ENCODE data around the gene OR4C13. TPM values are rescaled to one million over a fixed set of nuclear protein-coding genes. Genes with fewer than 3 reads are reported as not detected.
"Not testable (repeated sequence)": the region's sequence is repeated elsewhere in the genome, so short reads cannot be mapped to it uniquely, and the experiment has no call there.

Gene OR4C13
- not detected for total RNA-seq

- no peaks in the 10 kb centered on the region for H3K36me3 ChIP-seq
- H3K4me3 ChIP-seq, result no peak within 1 kb of the TSS
These were observed at the start of gene OR4C13 for GRCh38 chr11:49952091-49952490. TSS of gene OR4C13 (plus strand) at chr11:49952391. CDS start at chr11:49952423, 32 bp downstream.

GRCh38 chr11:49911516-49911915 lies 40.7 kb upstream of the OR4C13 start:
- DNase-seq, H3K9me3 ChIP-seq, H3K27ac ChIP-seq, H3K27me3 ChIP-seq, H3K4me1 ChIP-seq, H3K4me3 ChIP-seq, H3K36me3 ChIP-seq: not testable (repeated sequence)

More at GRCh38 chr11:49952091-49952490, at the start of gene OR4C13:
- TF ChIP-seq, protein P1, sequence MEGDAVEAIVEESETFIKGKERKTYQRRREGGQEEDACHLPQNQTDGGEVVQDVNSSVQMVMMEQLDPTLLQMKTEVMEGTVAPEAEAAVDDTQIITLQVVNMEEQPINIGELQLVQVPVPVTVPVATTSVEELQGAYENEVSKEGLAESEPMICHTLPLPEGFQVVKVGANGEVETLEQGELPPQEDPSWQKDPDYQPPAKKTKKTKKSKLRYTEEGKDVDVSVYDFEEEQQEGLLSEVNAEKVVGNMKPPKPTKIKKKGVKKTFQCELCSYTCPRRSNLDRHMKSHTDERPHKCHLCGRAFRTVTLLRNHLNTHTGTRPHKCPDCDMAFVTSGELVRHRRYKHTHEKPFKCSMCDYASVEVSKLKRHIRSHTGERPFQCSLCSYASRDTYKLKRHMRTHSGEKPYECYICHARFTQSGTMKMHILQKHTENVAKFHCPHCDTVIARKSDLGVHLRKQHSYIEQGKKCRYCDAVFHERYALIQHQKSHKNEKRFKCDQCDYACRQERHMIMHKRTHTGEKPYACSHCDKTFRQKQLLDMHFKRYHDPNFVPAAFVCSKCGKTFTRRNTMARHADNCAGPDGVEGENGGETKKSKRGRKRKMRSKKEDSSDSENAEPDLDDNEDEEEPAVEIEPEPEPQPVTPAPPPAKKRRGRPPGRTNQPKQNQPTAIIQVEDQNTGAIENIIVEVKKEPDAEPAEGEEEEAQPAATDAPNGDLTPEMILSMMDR (IDR thresholded peaks at IDR 0.05), result no peak
- TF ChIP-seq POLR2A (IDR thresholded peaks at IDR 0.05), result no peak
- Histone ChIP-seq H3K27me3 (no peaks in the 10 kb centered on the region), H3K27ac (no peak within 1 kb of the TSS), H3K4me1 (no peaks in the 10 kb centered on the region), H3K9me3 (peaks cover 0 to 3% (median 0%) of the 10 kb centered on the region in 4 donors)
- no peak for DNase-seq

DNA sequence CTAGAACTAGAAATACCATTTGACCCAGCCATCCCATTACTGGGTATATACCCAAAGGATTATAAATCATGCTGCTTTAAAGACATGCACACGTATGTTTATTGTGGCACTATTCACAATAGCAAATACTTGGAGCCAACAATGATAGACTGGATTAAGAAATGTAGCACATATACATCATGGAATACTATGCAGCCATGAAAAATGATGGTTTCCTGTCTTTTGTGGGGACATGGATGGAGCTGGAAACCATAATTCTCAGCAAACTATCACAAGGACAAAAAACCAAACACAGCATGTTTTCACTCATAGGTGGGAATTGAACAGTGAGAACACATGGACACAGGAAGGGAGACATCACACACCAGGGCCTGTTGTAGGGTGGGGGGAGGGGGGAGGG lies 3.5 kb upstream of the OR4C13 start:
- DNase-seq, H3K27me3 ChIP-seq, H3K36me3 ChIP-seq, H3K4me1 ChIP-seq, H3K27ac ChIP-seq, H3K9me3 ChIP-seq, H3K4me3 ChIP-seq: not testable (repeated sequence)

DNA sequence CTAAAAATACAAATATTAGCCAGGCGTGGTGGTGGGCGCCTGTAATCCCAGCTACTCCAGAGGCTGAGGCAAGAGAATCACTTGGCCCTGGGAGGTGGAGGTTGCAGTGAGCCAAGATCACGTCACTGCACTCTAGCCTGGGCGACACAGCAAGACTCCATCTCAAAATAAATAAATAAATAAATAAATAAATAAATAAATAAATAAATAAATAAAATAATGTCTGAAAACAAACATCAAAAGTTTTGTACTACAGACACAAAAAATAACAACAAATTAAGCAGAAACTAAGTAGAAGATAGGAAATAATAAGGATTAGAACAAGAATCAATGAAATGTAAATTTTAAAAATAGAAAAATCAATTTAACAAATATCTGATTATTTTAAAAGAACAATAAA lies 21.2 kb downstream of the OR4C13 start:
- not testable (repeated sequence) for H3K4me1 ChIP-seq, H3K4me3 ChIP-seq, H3K9me3 ChIP-seq, H3K36me3 ChIP-seq, H3K27ac ChIP-seq, DNase-seq, H3K27me3 ChIP-seq

- not testable (repeated sequence) for H3K27me3 ChIP-seq, H3K4me1 ChIP-seq, H3K4me3 ChIP-seq, H3K27ac ChIP-seq, H3K36me3 ChIP-seq, DNase-seq, H3K9me3 ChIP-seq
These were observed 30.2 kb downstream of the OR4C13 start, which contains the start of gene OR4C12 for GRCh38 chr11:49982435-49982834. TSS of gene OR4C12 (minus strand) at chr11:49982535. CDS start at chr11:49982501, 34 bp downstream.

GRCh38 chr11:49995565-49995964 lies 43.4 kb downstream of the OR4C13 start:
- no peak for DNase-seq
- no peak for TF ChIP-seq POLR2A (IDR thresholded peaks at IDR 0.05)
- TF ChIP-seq, protein P1 (IDR thresholded peaks at IDR 0.05), result peak in 3 of 6 experiments; percentile 11 to 16 (median 14)
- H3K9me3 ChIP-seq, result no peaks in the 10 kb centered on the region

More at GRCh38 chr11:49995565-49995964, 43.4 kb downstream of the OR4C13 start:
- Histone ChIP-seq H3K27ac (no peak overlapping the region), H3K36me3 (no peaks in the 10 kb centered on the region), H3K27me3 (no peaks in the 10 kb centered on the region), H3K4me3 (no peak overlapping the region), H3K4me1 (no peaks in the 10 kb centered on the region)

Other genes with a start within 250 kb of the OR4C13 start
- not detected for gene OR4C12, start 30.1 kb downstream of the OR4C13 start, total RNA-seq
- not detected for gene OR4C45, start 80.5 kb downstream of the OR4C13 start, total RNA-seq